GM19397 (cell line): Measurements from ENCODE around the gene PLD4.

Experiments
- ATAC-seq: cut with Tn5 transposase; IDR thresholded peaks from one replicate; pipeline ENCODE4 v1.9.1; 2021; ENCODE audit warnings: mild to moderate bottlenecking, moderate library complexity; ENCODE audit not compliant: unreplicated experiment

The PLD4 gene

DNA sequence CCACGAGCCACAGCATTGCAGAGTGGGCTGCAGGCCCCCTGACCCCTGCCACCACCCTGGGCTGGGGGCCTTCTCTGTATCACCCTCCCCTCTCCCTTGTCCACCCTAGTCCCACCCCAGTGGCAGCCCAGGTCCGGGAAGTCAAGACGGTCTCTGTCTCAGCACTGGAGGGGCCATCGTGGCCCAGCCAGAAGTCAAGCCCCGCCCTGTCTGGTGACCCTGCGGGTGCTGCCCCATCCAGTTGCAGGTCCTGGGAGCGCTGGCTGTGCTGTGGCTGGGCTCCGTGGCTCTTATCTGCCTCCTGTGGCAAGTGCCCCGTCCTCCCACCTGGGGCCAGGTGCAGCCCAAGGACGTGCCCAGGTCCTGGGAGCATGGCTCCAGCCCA is 2.7 kb downstream of the PLD4 start:
- no peak for ATAC-seq

DNA sequence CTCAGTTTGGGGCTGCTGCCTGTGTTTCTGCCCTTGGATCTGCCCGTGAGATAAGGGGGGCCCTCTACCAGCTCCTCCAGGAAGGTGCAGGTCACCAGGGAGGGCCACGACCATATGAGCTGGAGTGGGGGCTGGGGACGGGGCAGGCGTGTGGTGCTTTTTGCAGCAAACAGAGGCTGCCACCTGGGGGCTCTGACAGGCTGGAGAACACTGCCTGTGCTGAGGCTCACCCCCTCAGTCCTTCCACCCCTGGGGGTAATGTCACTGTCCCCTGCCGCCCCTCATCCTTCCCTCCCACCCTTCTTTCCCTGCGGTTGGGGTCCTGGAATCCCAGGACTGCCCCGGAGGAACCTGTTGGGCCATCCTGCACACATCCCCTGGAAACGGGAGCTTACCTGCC is 3.2 kb downstream of the PLD4 start:
- ATAC-seq: no peak

DNA sequence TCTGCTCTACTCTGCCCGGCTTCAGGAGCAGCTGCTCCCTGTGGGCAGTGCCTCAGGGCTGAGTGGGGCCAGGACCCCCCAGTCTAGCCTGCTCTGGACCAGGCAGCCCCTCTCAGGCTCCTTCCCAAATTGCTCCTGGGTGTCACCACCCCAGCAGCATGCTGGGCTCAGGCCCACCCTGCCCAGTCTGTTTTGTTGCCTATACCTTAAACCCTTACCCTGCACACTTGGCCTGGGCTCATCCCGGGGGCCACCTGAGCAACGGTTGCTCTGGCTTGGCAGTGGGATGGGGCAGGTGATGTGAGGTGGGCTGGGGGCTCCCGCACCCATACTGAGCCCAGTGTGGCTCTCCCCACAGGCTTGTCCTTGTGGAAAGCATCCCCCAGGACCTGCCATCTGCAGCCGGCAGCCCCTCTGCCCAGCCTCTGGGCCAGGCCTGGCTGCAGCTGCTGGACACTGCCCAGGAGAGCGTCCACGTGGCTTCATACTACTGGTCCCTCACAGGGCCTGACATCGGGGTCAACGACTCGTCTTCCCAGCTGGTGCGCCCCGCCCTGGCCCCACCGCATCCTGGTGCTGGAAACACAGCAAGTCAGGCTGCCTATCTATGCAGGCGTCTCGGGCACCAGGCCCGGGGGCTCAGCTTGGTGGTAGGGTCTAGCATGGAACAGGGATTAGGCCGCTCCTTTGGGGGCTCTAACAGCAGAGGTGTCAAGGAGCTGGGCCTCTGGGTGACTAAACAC is 3.9 kb downstream of the PLD4 start:
- ATAC-seq: no peak

DNA sequence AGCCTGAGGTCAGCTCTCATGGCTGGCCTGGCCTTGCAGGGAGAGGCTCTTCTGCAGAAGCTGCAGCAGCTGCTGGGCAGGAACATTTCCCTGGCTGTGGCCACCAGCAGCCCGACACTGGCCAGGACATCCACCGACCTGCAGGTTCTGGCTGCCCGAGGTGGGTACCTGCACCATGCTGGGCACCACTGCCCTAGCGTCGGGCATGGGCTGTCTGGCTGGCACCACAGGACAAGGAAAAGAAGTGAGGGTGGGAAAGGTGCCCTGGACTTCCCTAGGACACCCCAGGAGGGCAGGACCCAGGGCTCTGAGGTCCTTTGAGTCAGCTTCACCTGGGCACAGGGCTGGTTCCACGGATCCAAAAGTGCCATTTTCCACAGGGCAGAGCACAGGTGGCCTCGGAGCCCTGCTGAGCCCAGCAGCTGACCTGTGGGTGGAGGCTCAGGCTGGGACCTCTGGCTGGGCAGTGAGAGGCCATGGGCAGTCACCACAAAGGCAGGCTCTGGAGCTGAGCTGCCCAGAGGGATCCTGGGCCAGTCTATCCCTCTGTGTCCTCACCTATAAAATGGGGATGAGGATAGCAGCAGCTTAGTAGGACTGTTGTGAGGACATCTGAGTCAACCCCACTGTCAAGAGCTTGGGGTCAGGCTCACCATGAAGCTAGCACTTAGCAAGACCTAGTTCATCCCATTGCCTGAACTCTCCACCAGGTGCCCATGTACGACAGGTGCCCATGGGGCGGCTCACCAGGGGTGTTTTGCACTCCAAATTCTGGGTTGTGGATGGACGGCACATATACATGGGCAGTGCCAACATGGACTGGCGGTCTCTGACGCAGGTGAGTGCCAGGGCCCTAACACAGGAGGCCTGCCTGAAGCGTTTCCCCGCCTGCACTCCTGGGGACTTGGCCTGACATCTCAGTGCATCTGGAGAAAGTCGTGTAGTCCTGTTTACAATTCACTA is 4.9 kb downstream of the PLD4 start:
- ATAC-seq: no peak

DNA sequence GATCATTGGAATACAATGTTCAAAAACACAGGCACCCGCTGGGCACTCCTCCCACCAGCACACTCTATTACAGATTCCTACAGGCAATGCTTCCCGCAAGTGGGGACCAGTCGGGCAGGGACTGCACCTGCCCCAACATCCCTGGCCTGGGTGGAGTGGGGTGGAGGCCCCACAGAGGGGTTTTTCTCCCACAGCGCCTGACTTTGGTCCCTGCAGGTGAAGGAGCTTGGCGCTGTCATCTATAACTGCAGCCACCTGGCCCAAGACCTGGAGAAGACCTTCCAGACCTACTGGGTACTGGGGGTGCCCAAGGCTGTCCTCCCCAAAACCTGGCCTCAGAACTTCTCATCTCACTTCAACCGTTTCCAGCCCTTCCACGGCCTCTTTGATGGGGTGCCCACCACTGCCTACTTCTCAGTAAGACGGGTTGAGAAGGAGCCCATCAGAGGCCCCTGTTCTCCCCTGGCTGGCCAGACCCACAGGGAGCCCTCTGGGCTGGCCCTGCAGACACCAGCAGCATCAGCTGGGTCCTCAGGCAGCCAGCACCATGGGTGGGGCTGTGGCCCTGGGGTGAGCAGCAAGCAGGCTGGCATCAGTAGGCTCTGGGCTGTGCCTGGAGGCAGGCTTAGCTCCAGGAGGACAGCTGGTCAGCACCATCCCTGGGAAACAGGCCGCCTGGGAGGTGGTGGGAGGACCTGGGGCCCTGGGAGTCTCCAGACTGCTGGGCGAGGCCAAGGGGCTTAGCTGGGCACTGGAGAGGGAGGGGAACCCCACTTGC is 6.0 kb downstream of the PLD4 start:
- ATAC-seq: no peak

DNA sequence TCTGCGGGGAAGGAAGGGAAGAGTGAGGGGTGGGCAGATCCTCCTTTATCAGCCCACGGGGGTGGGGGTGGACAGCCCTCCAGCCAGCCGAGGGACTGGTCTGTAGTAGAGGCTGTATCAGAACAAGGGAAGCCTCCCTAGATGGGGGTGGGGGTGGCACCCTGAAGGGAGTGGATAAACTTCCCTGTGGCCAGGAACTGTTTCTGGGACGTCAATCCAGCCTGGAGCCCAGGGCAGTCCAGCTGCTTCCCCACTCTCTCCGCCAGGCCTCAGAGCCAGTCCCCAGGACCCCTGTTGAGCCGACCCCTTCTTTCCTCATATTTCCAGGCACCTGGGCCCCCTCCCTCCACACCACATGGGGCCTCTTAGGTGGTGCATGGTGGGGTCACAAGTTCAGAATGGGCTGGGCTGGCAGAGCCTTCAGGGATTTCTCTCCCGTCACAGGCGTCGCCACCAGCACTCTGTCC is 6.7 kb downstream of the PLD4 start:
- no peak for ATAC-seq

DNA sequence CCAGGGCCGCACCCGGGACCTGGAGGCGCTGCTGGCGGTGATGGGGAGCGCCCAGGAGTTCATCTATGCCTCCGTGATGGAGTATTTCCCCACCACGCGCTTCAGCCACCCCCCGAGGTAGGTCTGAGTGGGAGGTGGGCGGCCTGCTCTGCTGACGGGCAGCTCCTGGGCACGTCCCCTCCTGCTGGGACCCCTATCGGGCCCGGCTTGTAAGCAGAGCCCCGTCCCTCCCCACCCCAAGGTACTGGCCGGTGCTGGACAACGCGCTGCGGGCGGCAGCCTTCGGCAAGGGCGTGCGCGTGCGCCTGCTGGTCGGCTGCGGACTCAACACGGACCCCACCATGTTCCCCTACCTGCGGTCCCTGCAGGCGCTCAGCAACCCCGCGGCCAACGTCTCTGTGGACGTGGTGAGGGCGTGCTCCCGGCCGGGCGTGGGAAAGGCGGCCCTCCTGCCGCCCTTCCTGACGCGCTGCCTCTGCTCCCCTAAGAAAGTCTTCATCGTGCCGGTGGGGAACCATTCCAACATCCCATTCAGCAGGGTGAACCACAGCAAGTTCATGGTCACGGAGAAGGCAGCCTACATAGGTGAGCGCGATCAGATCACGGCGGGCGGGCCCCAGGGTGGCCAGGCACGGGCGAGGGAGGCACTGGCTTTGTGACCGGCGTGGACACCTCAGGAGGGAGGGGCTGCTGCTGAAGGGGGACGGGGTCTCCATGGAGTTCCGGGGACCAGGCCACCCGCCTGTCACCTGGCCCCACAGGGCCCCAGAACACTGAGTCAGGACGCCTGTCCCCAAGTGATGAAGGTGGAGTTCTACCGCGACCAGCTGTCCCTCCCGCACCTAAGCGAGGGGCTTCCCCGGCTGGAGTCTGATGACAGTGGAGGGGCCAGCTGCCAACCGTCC is 7.3 kb downstream of the PLD4 start:
- ATAC-seq: no peak

DNA sequence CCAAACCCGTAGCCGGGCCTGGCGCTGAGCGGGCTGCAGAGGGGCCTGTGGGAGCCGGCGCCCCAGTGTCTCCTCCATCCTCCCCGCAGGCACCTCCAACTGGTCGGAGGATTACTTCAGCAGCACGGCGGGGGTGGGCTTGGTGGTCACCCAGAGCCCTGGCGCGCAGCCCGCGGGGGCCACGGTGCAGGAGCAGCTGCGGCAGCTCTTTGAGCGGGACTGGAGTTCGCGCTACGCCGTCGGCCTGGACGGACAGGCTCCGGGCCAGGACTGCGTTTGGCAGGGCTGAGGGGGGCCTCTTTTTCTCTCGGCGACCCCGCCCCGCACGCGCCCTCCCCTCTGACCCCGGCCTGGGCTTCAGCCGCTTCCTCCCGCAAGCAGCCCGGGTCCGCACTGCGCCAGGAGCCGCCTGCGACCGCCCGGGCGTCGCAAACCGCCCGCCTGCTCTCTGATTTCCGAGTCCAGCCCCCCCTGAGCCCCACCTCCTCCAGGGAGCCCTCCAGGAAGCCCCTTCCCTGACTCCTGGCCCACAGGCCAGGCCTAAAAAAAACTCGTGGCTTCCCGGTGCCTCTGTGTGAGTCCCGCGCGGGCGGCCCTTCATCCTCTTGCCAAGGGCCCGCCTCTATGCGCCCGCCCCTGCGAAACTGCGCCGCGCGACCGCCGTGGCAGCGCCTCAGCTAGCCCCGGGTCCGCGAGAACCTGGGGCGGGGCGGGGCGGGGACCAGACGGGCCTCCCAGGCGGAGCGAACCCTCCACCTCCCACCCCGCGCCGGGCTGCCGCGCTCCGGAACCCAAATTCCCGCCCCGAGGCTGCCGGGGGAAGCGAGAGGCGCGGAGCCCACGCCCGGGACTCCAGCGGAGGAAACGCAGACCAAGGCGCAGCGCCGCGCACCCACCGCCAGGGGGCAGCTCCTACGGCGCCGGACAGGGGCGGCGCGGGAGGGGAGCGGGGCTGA is 8.3 kb downstream of the PLD4 start:
- ATAC-seq: peak; percentile 61

DNA sequence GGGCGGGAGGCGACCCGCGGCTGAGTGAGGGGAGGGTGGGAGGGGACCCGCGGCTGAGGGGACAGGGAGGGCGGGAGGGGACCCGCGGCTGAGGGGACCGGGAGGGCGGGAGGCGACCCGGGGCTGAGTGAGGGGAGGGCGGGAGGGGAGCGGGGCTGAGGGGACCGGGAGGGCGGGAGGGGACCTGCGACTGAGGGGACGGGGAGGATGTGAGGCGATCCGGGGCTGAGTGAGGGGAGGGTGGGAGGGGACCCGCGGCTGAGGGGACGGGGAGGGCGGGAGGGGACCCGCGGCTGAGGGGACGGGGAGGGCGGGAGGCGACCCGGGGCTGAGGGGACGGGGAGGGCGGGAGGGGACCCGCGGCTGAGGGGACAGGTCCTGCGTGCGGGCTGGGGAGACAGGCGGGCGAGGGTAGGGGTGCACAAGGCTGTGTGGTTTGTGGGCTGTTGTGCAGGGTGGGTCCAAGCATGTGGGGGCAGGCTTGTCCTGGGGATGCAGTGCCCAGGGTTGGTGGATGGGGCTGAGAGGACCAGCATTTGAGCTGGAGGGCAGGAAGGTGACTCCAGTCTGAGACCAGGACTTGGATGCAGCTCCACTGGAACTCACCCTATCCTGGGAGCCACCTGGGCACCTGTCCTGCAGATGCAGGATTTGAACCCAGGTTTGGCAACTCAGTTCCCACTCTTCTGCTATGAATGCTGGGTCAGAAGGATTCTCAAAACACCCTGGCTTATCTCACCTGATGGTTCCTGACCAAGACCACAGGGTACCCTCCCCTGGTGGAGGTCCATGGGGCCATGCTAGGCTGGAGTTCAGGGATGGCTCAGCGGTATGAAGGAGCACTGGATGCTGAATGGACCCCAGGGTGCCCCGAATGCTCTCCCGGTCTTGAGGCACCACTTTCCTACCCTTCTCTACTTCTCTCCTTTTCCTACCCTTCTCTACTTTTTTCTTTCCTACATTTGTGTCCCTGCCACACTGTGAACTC is 9.4 kb downstream of the PLD4 start:
- ATAC-seq: no peak

DNA sequence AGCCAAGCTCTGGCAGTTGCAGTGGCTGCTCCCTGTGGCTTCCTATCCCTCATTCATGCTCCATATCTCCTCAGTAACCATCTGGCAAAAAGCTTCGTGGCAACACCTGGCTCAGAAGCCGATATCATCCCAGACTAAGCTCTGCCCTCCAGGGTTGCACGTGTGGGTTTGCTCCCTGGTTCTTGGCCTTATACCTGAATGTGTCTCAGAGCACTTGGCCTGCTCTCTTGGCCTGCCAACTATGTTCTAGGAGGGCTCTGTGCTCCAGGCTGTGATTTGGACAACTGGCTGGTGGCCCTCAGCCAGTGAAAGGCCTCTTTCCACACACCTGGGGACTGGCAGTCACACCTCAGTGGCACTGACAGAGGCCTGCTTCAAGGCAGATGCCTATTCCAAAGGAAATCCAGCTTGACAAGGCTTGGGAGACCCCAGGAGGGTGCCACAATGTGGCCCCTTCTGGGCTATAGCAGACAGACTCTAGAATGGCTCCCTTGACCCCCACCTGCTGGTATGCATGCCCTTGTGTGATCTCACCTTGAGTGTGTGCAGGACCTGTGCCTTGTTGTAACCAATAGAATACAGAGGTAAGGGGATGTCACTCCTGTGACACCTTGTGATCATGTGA is 10.5 kb downstream of the PLD4 start:
- ATAC-seq: no peak

DNA sequence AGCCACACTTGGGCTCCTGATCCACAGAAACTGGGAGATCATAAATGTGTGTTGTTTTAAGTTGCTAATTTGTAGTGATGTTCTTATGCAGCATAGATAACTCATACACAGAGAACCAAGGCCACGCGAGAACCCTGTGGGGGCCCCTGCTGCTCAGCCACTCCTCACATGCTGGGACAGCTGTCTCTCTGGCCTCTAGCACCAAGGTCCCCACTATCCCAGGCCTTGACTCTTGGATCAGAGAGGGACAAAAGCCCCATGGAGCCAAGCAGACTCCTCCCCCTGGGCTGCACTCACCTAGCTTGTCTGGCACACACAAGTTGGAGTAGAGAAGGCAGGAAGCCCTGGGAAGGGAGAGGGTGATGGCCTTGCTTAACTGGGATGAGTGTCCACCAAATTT is 11.3 kb downstream of the PLD4 start:
- no peak for ATAC-seq

DNA sequence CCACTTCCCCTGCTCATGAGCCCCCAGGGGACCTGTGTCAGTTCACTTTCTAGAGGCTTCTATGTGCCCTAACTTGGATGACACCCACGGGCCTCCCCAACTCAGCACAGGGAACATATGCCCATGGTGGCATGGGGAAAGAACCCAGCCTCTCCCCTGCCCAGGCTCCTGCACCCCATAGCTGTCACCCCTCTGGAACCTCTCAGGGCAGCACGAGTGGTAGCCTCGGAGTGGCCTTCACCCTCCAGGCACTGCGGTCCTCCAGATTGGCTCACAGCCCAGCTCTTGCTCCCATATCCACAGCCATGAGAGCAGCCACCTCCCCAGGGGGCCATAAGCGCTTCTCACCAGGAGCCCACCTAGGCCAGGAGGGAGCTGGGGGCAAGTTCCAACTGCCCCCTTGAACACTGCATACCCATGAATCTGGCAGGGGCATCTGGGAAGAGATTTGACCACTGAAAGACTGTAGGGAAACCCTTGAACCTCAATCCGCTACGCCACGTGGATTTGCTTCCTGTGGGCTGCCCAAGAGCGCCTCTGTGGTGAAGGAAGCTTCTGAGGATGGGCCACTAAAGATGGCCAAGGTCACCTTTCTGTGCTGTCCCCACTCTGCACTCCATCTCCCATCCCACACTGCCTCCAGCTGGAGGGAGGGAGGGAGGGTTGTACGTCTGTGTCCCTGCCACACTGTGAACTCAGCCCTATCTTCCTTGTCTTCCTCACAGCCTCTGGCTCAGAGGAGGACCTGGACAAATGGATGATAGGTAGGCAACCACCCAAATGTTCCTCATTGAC is 11.9 kb downstream of the PLD4 start:
- ATAC-seq: no peak

DNA sequence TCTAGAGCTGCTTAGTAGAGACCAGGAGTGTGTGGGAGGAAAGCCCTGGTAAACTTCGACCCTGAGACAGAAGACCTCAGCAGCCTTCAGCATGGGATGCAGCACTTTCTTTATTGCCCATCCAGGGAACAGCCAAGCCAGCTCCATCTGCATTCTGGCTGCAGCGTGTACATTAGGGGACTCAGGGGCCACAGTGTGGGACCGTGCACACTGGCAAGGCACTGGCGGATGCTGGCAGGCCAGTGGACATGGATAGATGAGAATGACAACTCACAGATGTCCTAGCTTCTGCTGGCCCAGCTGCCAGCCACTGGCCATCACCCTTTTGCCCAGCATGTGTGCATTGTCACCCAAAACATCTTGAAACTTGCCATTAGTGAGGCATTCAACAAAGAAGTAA is 12.5 kb downstream of the PLD4 start:
- no peak for ATAC-seq

DNA sequence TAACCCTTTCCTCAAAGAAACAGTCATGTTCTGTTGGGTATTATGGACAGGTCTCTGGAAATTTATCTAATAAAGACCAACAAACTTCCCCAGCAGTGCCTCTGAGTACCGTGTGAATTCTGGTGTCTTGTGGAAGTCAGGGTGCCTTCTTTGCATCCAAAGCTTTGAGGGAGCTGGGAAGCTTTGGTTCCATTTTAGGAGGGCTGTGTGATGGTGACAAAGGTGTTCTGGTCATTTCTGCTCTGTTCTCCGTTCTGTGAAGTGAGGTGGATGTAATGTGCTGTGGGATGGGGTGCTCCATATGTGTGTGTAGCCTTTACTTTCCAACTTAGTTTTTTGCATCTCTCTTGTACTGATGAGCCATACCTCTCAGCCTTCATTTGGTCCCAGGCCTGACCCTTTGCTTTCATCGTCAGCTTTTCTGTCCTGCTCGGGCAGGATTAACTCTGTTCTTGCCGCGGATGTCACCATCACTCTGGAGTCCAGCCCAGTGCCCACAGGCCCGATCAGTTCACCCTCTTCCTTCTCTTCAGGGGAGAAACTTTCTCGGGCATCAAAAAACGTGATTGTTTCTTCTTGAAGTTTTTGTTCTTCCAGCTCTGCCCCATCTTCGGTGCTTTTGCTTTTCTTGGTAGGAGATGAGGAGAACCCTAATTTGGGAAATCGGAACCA is 13.2 kb downstream of the PLD4 start:
- no peak for ATAC-seq

DNA sequence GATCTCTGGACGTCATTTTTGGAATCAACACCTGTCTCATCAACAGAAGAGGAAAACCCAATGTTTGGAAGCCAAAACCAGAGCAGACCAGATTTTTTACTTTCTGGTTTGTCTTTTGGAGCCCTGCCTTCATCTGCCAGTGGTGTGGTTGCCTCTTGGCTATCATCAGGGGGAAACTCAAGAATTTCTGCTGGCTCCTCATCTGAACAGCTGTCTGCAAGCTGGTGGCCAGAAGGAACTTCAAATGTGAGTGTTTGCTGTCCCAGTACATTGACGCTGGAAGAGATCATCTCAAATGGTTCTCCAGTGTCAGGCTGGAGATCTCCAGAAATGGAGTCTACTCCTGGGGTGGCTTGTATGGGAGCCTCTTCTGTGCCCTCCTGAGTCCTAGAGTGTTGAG is 13.8 kb downstream of the PLD4 start:
- ATAC-seq: no peak

DNA sequence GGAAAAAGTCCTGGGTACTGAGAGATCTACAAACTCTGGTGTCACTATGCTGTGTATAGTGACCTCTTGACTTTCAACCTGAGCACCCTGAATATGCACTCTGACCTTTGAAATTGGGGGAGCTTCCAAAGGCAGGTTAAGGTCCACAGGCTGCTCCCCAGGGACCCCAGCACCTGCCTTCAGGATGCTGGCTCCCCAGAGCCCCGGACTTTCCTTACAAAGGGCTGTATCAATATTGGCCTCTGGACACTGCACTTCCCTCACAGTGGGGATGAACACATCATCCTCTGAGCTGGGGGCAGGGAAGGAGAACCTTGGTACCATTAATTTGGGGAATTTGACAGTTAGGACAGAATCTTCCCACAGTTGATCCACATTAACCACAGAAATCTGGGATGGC is 14.3 kb downstream of the PLD4 start:
- ATAC-seq: no peak
